Fibroblast of skin of right biceps (primary cell): ENCODE measurements around the gene NDUFS1.
"Not testable (repeated sequence)": the region's sequence is repeated elsewhere in the genome, so short reads cannot be mapped to it uniquely, and the experiment has no call there.

Source experiments
- DNase-seq: peaks from one replicate; pipeline ENCODE4 v3.0.0-alpha.2; 2013

The NDUFS1 gene

DNA sequence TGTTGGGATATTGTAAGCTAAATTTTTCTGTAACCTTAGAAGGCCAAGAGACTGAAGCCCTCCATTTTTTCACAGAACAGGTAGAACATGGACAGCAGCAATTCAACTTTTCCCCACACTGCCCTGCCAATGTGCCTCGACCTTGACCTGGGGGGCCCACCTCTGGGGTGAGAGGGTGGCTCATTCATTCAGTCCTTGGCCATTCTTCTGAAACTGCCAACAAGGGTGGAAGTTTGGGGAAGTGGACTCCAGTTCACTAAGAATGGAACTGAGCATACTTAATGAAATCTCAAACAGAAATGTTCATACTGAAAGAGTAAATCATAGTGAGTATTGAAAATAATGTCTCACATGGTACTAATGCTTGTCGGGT is 1.5 kb upstream of the NDUFS1 start:
- no peak for DNase-seq

DNA sequence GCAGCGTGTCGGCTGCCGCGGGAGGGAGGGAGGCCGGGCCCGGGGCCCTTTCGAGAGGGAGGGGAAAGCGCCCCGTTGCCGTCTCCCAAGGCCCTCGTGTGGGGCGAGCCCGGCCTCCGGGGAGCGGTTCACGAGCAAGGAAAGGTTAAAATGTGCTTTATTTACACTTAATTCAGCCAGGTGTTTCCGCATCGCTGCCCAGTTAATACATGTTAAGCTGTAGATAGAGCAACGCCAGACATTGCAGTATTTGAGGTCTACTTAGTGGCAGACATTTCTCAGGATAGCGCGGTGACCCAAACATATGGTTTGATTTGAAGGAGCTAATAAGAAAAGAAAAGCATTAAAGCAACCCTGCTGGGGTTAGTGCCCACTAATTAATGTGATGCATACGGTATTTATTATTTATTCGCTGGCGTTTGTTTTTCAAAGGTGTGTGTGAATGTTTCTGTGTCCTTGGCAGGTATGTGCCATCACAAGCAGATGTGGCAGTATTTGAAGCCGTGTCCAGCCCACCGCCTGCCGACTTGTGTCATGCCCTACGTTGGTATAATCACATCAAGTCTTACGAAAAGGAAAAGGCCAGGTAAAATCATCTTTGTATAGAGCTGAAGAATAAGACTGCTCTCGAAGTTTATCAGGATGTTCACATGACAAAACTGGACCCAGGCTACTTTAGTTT is 1.0 kb upstream of the NDUFS1 start:
- no peak for DNase-seq

DNA sequence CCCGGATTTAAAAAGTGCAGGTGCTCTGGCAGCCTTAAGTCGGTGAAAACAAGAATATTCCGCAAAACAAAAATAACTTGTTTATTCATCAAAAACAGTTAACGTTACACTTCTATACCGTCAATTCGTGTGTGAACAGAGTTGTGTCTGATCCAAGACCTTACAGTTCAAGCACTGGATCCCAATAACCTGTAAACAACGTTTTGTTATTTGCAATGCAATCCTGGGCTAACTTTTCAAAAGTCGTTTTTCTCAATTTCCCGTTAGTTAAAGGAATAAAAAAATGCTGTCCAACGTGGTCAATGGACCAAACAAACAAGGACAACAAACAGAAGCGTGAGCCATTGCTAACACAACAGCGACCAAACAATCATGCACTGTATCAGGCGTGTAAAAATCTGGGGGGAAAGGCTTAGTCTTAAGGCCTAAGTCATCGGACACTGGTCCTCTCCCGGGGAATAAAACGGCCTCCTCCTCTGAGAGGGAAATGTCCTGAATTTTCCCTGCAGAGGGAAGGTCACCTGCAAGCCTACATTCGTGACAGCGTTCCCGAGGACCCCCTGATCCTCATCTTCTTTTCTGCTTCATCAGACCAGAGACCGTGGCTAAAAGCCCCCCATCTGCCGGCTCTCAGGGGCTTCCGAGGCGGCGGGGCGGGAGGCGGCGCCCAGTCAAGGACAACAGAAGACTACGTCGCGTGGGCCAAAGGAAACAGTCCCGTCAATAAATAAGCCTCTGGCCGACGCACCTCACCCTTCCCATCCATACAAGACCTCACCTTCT is 490 bp downstream of the NDUFS1 start:
- DNase-seq = no peak

GRCh38 chr2:206157014-206157413 is 2.2 kb downstream of the NDUFS1 start:
- DNase-seq = peak; percentile 5

GRCh38 chr2:206154197-206154596 is 5.0 kb downstream of the NDUFS1 start:
- no peak for DNase-seq

DNA sequence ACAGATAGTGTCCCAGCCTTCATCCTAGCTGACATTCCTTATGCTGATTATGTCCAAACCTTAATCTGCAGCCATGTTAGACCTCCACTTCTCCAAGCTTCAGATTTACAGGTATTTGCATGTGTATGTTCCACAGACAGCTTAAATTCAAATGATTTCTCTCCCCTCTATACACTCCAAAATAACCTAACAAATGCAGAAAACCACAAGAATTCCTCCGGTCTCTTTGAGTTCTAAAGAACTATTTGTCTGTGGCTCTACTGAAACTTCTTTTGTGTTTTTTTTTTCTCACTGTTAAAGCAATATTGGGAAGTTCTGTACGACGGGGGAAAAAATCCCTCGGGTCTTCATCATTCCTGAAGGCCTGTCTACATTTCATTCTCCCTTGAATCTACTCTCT is 8.6 kb downstream of the NDUFS1 start:
- no peak for DNase-seq

DNA sequence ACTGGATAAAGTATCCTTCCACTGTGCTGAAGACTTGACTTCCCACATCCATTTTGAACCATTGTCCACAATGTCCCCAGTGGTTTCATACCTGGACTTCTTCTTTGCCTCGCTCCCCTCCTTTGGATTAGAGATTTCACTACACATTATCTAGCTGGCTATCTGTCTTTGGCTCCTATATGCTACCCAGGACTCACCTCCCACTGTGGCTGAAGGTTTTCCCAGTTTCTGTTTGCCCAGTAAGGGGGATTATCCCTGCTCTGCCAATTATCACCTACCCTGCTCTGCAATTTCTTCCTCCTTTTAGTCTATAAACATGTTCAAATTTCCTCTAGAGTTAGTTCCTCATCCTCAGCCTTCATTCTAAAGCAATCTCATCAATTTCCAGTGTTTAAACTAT is 9.1 kb downstream of the NDUFS1 start:
- DNase-seq = no peak

GRCh38 chr2:206149330-206149729 is 9.9 kb downstream of the NDUFS1 start:
- DNase-seq = no peak

DNA sequence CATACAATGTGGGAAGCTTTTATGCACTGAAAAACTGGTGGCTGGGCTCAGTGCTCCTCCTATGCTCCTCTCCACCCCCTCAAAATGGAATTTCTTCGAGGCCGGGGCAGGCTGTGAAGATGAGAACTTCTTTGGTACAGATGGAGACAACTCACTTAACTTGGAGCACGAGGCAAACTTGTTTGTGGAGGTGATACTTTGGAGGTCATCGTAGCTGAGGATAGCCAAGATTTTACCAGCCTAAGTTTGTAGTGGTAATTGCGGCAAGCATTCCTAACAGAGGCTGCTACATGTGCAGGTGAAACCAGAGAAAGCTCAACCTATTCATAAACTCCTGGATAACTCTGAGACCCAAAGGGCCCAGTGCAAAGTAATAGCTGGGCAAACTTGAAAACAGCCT is 13.6 kb downstream of the NDUFS1 start:
- DNase-seq = no peak

DNA sequence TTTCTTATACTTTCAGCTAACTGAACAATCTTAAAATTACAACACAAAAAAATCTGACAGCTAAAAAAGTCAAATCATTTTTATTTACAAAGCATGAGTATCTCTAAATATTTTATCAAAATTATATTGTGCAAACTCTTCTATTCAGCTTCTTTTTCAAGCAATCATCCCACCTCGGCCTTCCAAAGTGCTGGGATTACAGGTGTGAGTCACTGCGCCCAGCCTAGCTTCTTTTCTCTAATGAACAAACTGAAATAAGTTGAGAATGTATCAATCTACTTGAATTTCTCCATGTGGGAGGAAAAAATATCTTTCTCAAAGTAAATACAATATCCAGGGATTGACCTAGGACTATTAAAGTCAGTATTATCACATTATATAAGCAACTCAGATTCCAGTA is 14.9 kb downstream of the NDUFS1 start:
- DNase-seq = no peak

DNA sequence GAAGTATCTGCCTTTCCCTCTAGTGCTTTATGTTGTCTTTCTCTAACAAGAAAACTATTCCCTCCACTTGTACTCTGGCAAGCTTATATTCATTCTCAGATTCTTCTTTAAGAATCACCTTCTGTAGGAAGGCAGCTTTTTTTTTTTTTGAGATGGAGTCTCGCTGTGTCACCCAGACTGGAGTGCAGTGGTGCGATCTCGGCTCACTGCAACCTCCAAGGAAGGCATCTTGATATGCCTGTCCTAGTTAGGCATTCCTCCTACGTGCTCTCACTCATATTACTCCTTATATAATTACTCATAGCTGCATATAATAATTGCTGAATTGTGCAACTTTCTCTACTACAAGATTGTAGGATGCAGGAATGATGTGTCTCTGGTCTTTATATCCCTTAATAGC is 15.8 kb downstream of the NDUFS1 start:
- no peak for DNase-seq

DNA sequence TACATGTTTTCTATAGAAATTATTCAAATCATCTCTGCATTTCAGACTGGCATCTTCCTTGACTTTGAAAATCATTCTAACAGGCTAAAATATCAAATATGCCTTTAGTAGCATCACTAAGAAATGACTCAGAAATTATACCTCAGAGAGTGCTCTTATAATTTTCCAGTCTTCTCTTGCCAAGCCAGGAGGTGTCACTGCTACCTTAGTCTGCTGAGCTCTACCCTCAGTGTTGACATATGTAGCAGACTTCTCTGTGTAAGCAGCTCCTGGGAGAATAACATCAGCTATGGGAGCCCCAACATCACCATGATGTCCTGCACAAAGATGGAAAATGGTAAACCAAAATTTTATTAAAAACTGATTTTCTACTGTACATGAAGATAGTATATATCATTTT is 31.6 kb downstream of the NDUFS1 start:
- no peak for DNase-seq

DNA sequence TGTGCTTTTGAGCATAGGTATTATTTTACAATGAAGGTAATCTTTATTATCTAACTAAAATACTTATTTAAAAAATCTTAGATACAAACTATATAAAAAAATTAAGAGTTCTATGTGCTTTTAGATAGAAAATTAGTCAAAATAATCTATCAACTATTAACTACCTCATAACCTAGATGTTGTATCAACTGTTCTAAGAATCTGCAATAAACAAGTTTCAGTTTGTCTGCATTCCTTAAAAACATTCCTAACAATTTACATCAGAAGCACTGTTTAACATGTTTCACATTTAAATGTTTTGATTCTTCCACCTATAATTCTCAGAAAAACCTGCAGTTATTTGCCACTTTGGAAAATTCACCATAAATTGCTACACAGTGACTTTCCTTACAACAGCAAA is 33.3 kb downstream of the NDUFS1 start:
- DNase-seq = no peak

DNA sequence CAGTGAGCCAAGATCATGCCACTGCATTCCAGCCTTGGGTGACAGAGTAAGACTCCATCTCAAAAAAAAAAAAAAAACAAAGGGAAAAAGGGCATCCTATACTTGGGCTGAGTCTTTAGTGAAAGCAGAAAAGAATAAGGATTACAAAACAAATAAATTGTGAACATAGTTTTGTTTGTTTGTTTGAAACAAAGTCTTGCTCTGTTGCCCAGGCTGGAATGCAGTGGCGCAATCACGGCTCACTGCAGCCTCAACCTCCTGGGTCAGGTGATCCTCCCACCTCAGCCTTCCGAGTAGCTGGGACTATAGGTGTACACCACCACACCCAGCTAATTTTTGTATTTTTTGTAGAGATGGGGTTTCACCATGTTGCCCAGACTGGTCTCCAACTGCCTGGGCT is 36.7 kb downstream of the NDUFS1 start:
- DNase-seq = not testable (repeated sequence)

DNA sequence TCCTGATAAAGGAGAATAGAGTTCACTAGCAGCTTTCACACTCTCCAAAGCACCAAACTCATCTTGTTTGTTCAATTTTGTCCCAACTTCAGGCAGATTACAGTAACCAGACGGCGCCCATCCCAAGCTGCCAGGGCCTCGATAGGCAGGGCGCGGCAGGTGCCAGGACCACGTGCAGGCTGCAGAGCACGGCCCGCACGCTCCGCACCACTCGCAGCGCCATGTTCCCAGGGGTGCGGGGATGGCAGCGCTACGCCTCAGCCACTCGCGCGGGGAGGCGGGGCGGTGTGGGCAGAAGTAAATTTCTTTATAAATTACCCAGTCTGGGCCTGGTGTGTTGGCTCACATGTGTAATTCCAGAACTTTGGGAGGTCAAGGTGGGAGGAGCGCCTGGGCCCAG is 43.0 kb downstream of the NDUFS1 start:
- no peak for DNase-seq

- no peak for DNase-seq
Measured at GRCh38 chr2:206115026-206115578, 44.1 kb downstream of the NDUFS1 start.

DNA sequence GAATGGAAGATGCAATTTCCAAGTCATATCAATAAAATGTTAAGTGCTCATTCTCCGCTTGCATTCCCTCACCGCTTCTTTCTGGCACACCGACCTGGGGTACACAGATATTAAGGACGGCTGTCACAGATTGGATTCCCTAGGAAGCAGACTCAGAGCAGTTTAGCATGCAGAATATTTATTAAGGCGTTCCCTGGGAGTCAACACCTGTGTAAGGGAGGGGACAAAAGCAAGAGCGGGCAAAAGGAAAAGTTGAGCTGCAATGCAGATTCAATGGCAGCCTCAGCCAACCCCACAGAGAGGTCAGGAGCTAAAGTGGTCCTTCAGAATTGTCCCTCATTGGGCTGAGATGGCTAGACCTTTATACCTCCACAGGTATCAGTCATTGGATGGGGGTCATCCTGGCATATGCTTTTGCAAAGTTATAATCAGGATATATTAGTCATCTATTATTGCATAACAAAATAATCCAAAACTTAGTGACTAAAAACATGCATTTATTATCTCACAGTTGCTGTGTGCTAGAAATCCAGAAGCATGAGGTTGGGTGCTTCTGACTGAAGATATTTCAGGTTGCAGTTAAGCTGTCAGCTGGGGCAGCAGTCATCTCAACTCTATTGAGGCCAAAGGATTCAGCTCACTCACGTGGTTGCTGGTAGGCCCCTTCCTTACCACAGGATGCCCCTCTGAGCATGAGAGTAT is 46.2 kb downstream of the NDUFS1 start:
- DNase-seq = peak; percentile 3

DNA sequence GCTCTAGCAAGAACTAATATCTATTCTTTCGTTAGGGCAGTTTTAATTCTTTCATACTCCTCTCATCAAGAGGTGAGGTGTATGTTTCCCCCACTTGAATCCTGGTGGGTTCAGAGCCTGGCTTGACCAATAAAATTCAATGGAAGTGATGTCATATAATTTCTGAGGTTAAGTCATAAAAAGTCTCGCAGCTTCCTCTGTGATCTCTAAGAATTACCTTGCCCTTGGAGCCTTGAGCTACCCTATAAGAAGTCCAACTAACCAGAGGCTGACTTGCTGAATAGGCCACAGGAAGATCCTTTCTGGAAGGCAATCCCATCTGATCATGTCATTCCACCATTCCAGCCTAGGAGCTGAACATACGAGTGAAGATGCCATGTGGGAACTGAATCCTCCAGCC is 47.1 kb downstream of the NDUFS1 start:
- DNase-seq = peak; percentile 7

DNA sequence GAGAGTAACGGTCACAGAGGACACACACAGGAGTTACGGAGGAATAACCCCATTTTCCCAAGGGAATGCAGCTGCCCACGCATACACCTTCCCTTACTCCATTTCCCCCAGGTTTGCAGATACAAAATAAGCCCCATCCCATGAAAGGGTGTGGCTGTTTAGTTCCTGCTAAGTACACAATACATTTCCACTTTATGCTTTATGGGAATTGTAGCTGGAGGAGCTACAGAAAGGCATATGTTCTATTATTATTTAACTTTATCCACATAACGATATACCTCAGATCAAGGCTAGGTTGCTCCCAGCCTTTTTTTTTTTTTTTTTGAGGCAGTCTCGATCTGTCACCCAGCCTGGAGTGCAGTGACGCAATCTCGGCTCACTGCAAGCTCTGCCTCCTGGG is 50.5 kb downstream of the NDUFS1 start:
- no peak for DNase-seq

DNA sequence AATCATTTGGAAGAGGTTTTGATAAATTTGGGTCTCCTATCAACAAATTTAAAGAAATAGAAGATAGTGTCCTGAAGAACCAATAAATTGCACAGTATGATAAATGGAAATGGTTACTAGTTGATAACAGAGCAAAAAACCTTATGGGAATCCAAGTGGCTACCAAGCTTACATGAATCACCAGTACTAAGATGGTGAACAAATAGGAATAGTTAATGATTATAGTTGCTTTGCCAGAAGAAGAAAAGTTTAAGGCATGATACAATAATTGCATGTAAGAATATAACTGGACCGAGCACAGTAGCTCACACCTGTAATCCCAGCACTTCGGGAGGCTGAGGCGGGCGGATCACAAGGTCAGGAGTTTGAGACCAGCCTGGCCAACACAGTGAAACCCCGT is 53.7 kb downstream of the NDUFS1 start:
- DNase-seq = no peak

- DNase-seq = no peak
Measured at GRCh38 chr2:206105038-206105437, 54.2 kb downstream of the NDUFS1 start.

- DNase-seq = not testable (repeated sequence)
Measured at GRCh38 chr2:206098872-206099271, 60.4 kb downstream of the NDUFS1 start.

GRCh38 chr2:206098471-206098870 is 60.8 kb downstream of the NDUFS1 start:
- DNase-seq = no peak

GRCh38 chr2:206096876-206097275 is 62.4 kb downstream of the NDUFS1 start:
- DNase-seq = no peak
